ENCODE results near the gene TRABD2A.

The TRABD2A gene

GRCh38 chr2:84816426-84817026 lies 64.4 kb downstream of the TRABD2A start:
- DNase-seq: no peak

GRCh38 chr2:84815146-84815545 lies 65.7 kb downstream of the TRABD2A start:
- DNase-seq: no peak

- no peak for DNase-seq
Observed at GRCh38 chr2:84811839-84812431, 68.9 kb downstream of the TRABD2A start.

- DNase-seq: no peak
Observed at GRCh38 chr2:84808279-84808678, 72.6 kb downstream of the TRABD2A start.

- DNase-seq: peak; percentile 98
Observed at GRCh38 chr2:84807063-84807485, 73.8 kb downstream of the TRABD2A start.

GRCh38 chr2:84805250-84805958 lies 75.5 kb downstream of the TRABD2A start:
- DNase-seq: no peak

GRCh38 chr2:84801811-84802210 lies 79.1 kb downstream of the TRABD2A start:
- no peak for DNase-seq

GRCh38 chr2:84800194-84800805 lies 80.6 kb downstream of the TRABD2A start:
- DNase-seq: no peak

- no peak for DNase-seq
Observed at GRCh38 chr2:84799772-84800171, 81.1 kb downstream of the TRABD2A start.

- DNase-seq: no peak
Observed at GRCh38 chr2:84797271-84797670, 83.6 kb downstream of the TRABD2A start.

GRCh38 chr2:84796798-84797197 lies 84.1 kb downstream of the TRABD2A start:
- DNase-seq: no peak

- DNase-seq: no peak
Observed at GRCh38 chr2:84793641-84794040, 87.2 kb downstream of the TRABD2A start.

GRCh38 chr2:84792856-84793522 lies 87.9 kb downstream of the TRABD2A start:
- no peak for DNase-seq

- DNase-seq: no peak
Observed at GRCh38 chr2:84788498-84788897, 92.4 kb downstream of the TRABD2A start.

- DNase-seq: no peak
Observed at GRCh38 chr2:84788027-84788426, 92.9 kb downstream of the TRABD2A start.

- DNase-seq: no peak
Observed at GRCh38 chr2:84786601-84787000, 94.3 kb downstream of the TRABD2A start.

GRCh38 chr2:84785950-84786349 lies 94.9 kb downstream of the TRABD2A start:
- no peak for DNase-seq

GRCh38 chr2:84782717-84783442 lies 98.0 kb downstream of the TRABD2A start:
- DNase-seq: no peak

GRCh38 chr2:84781942-84782716 lies 98.8 kb downstream of the TRABD2A start:
- DNase-seq: no peak

- DNase-seq: no peak
Observed at GRCh38 chr2:84779781-84780180, 101.1 kb downstream of the TRABD2A start.

GRCh38 chr2:84778911-84779690 lies 101.8 kb downstream of the TRABD2A start:
- DNase-seq: no peak

Data from fibroblast of skin of scalp (primary cell).